Measurements from ENCODE around the gene TAOK3. TPM values are rescaled to one million over a fixed set of nuclear protein-coding genes. Genes with fewer than 3 reads are reported as not detected.

TAOK3 gene
- total and polyA plus RNA-seq, 9 of the 15 experiments (the other 6 are each of a cell fraction or from before 2014, with no cell fraction given) = 24.3 to 83.5 (median 47.1) TPM

DNA sequence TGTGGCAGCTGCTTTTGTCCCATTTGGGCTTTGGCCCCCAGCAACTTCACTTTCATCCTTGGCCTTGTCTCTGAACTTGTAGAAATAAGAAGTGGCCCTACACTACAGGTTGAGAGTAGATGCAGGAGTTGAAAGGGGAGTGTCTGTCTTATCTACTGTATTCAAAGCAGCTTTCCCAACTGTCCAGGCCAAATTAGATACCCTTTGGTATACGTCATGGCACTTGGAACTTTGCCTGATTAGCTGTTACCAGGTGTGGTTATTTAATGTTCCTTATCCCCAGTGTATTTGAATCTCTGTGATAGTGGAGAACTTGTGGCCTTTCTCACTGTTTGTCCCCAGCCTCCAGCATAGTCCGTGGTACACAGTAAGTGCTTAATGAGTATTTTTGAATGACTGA lies 37.1 kb upstream of the TAOK3 start (continued):
- TF ChIP-seq GATA2 (CRISPR knock-in tag; IDR thresholded peaks at IDR 0.05) = 0 out of 2 replicates have a peak, but pooled peaks have one; percentile 28
- TF ChIP-seq ATF7 (IDR thresholded peaks at IDR 0.05) = peak; percentile 56
- TF ChIP-seq, protein P1, sequence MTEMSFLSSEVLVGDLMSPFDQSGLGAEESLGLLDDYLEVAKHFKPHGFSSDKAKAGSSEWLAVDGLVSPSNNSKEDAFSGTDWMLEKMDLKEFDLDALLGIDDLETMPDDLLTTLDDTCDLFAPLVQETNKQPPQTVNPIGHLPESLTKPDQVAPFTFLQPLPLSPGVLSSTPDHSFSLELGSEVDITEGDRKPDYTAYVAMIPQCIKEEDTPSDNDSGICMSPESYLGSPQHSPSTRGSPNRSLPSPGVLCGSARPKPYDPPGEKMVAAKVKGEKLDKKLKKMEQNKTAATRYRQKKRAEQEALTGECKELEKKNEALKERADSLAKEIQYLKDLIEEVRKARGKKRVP (CRISPR knock-in tag; IDR thresholded peaks at IDR 0.05) = no peak
- TF ChIP-seq TRIM24 (IDR thresholded peaks at IDR 0.05) = 0 out of 4 replicates have a peak, but pooled peaks of 1 of the 2 experiments have one; percentile 18
- peak; percentile 86 for TF ChIP-seq NFIC (IDR thresholded peaks at IDR 0.05)
- no peak for TF ChIP-seq HNRNPLL (IDR thresholded peaks at IDR 0.05; ENCODE audit: low read depth, low read length, poor library complexity, severe bottlenecking)
- TF ChIP-seq JUND (IDR thresholded peaks at IDR 0.05; ENCODE audit: borderline replicate concordance, low read depth, low read length) = peak; percentile 22; the same call in 1 of the 2 replicates
- peak; percentile 59; the same call in 1 of the 3 replicates for TF ChIP-seq JUND (tag; IDR thresholded peaks at IDR 0.05; ENCODE audit: borderline replicate concordance, low read depth, low read length)
- TF ChIP-seq, protein P2, sequence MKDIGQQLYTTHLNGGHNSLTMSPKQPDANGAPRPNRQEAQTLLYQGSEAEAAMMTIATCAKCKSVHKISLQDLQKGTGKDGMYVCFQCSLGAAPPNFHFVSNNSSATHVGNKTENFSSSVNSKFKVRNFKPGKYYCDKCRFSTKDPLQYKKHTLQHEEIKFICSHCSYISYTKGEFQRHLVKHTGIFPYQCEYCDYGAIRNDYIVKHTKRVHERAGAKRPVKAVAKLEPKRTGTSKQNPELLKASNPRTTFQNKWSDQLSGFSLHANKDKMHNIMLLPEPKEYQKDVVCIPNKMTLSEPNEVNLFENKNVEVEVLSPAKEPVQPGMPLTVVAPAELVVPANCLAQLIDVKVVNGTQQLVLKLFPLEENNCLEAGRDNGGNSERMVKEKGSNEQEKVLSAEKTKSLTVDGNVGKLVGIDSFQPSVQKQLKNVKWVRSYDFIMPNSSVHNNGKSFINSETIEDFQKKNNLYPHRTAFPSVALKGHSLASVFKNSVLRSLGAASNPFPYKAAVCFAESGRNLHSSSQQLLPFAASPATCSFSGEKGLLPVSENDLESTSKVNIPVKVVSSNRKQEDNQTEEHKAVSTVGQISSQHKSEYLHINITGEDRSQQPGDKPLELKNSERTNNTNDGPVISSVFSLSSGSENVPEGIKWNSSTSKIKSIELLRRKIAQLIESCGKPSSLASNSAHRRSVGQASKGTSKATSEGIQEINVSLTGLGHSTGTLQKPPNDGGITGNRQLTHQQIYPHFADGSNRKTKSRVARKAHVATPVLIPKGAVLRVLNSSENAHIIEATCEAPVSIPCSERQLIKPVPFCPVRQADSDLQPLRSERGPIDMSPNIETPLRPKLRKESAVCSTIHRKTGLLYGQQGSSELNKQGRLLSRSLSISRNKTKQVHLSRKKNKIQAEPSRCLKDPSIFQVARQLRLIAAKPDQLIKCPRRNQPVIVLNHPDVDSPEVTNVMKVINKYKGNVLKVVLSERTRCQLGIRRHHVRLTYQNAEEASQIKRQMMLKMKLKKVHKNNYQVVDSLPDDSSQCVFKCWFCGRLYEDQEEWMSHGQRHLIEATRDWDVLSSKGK (CRISPR knock-in tag; IDR thresholded peaks at IDR 0.05) = no peak
- TF ChIP-seq, protein P3, sequence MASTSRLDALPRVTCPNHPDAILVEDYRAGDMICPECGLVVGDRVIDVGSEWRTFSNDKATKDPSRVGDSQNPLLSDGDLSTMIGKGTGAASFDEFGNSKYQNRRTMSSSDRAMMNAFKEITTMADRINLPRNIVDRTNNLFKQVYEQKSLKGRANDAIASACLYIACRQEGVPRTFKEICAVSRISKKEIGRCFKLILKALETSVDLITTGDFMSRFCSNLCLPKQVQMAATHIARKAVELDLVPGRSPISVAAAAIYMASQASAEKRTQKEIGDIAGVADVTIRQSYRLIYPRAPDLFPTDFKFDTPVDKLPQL (IDR thresholded peaks at IDR 0.05; ENCODE audit: extremely low read depth, insufficient read length) = no peak
- TF ChIP-seq POLR2AphosphoS5 (IDR thresholded peaks at IDR 0.05; ENCODE audit: control insufficient read depth, insufficient read depth, low read depth, low read length) = 0 out of 2 replicates have a peak, but pooled peaks have one; percentile 31
- TF ChIP-seq TAL1 (IDR thresholded peaks at IDR 0.05) = peak; percentile 37; the same call in 1 of the 2 replicates
- TF ChIP-seq, protein P4, sequence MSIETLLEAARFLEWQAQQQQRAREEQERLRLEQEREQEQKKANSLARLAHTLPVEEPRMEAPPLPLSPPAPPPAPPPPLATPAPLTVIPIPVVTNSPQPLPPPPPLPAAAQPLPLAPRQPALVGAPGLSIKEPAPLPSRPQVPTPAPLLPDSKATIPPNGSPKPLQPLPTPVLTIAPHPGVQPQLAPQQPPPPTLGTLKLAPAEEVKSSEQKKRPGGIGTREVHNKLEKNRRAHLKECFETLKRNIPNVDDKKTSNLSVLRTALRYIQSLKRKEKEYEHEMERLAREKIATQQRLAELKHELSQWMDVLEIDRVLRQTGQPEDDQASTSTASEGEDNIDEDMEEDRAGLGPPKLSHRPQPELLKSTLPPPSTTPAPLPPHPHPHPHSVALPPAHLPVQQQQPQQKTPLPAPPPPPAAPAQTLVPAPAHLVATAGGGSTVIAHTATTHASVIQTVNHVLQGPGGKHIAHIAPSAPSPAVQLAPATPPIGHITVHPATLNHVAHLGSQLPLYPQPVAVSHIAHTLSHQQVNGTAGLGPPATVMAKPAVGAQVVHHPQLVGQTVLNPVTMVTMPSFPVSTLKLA (conservative IDR thresholded peaks at IDR 0.05) = no peak
- 0 out of 2 replicates have a peak, but pooled peaks have one; percentile 16 for TF ChIP-seq SOX6 (IDR thresholded peaks at IDR 0.05)
- TF ChIP-seq SMARCA4 (IDR thresholded peaks at IDR 0.05) = 0 out of 2 replicates have a peak, but pooled peaks have one; percentile 29

All from K562 (cell line).